Measurements from ENCODE around the gene VEZT. TPM values are rescaled to one million over a fixed set of nuclear protein-coding genes. Genes with fewer than 3 reads are reported as not detected.

Gene VEZT
- polyA plus RNA-seq, 1 of the 3 experiments (the other 2 are of a cell fraction) = 41.2 TPM

- 0 out of 2 replicates have a peak, but pooled peaks have one; percentile 31 for TF ChIP-seq MAX (IDR thresholded peaks at IDR 0.05; ENCODE audit: low read depth)
- TF ChIP-seq JUND (IDR thresholded peaks at IDR 0.05) = peak; percentile 27; the same call in 1 of the 2 replicates
- TF ChIP-seq FOXM1 (IDR thresholded peaks at IDR 0.05; ENCODE audit: low read depth) = 0 out of 2 replicates have a peak, but pooled peaks have one; percentile 51
- no peak for TF ChIP-seq YY1 (IDR thresholded peaks at IDR 0.05; ENCODE audit: low read depth)
- TF ChIP-seq POLR2AphosphoS5 (IDR thresholded peaks at IDR 0.05; ENCODE audit: low read depth, low read length) = no peak
- TF ChIP-seq ELF1 (IDR thresholded peaks at IDR 0.05) = no peak
- no peak for TF ChIP-seq RFX5 (IDR thresholded peaks at IDR 0.05; ENCODE audit: low read length)
- TF ChIP-seq USF1 (IDR thresholded peaks at IDR 0.05; ENCODE audit: borderline replicate concordance, low read depth) = no peak
- 0 out of 4 replicates have a peak, but pooled peaks of 1 of the 2 experiments have one; percentile 36 for TF ChIP-seq EP300 (IDR thresholded peaks at IDR 0.05; ENCODE audit: borderline replicate concordance in 1 of 2, low read depth in 1 of 2, low read length in 1 of 2)
- TF ChIP-seq GATA2 (CRISPR knock-in tag; IDR thresholded peaks at IDR 0.05) = no peak
- TF ChIP-seq EZH2phosphoT487 (IDR thresholded peaks at IDR 0.05; ENCODE audit: borderline replicate concordance, low read depth) = no peak
Measured at GRCh38 chr12:95182868-95183415, 34.7 kb upstream of the VEZT start (continued).

- ChIA-PET CTCF (no interaction called here), POLR2A (no interaction called here)
- Histone ChIP-seq H3F3A (replicated peaks; ENCODE audit: insufficient read depth) (peaks cover 6% of the 10 kb centered on the region), H3K27me3 (ENCODE audit: insufficient read depth) (no peaks in the 10 kb centered on the region), H3K79me2 (ENCODE audit: insufficient read depth) (no peaks in the 10 kb centered on the region), H3K36me3 (replicated peaks in 1 of 2; ENCODE audit: control insufficient read depth in 1 of 2, insufficient read depth in 2 of 2, low read length in 1 of 2) (no peaks in the 10 kb centered on the region), H4K20me1 (ENCODE audit: insufficient read depth) (no peaks in the 10 kb centered on the region), H3K4me2 (no peak overlapping the region), H3K9me3 (no peaks in the 10 kb centered on the region), H3K9me2 (no peaks in the 10 kb centered on the region), H3K27ac (ENCODE audit: low read depth in 2 of 2, low read length in 1 of 2) (no peak overlapping the region), H3K4me3 (ENCODE audit: low read depth in 2 of 2, low read length in 1 of 2) (no peak overlapping the region), H3K4me1 (ENCODE audit: control insufficient read depth in 1 of 2, insufficient read depth in 2 of 2, low read depth in 1 of 2, low read length in 1 of 2) (no peaks in the 10 kb centered on the region; a peak in 1 of 4 replicates), H3K9ac (no peak overlapping the region), H2AFZ (ENCODE audit: low read depth) (no peak overlapping the region)
- no peak for TF ChIP-seq EZH2phosphoT487 (IDR thresholded peaks at IDR 0.05; ENCODE audit: borderline replicate concordance, low read depth)
- TF ChIP-seq RXRA (IDR thresholded peaks at IDR 0.05; ENCODE audit: borderline replicate concordance, low read depth) = no peak
- no peak for TF ChIP-seq MEF2A (IDR thresholded peaks at IDR 0.05; ENCODE audit: borderline replicate concordance, low read depth)
- no peak for TF ChIP-seq RCOR1 (IDR thresholded peaks at IDR 0.05; ENCODE audit: low read length)
- no peak for TF ChIP-seq MAX (IDR thresholded peaks at IDR 0.05; ENCODE audit: low read depth)
- no peak for TF ChIP-seq TAF1 (IDR thresholded peaks at IDR 0.05; ENCODE audit: borderline replicate concordance, low read depth, low read length)
- no peak for TF ChIP-seq REST (IDR thresholded peaks at IDR 0.05; ENCODE audit: low read depth, low read length)
- TF ChIP-seq USF2 (IDR thresholded peaks at IDR 0.05; ENCODE audit: borderline replicate concordance, low read depth, low read length) = no peak
- no peak for TF ChIP-seq MXI1 (IDR thresholded peaks at IDR 0.05; ENCODE audit: low read depth, low read length)
- no peak for TF ChIP-seq SIN3A (IDR thresholded peaks at IDR 0.05; ENCODE audit: borderline replicate concordance, low read depth, low read length)
- TF ChIP-seq POLR2AphosphoS5 (IDR thresholded peaks at IDR 0.05; ENCODE audit: low read depth, low read length) = no peak
- TF ChIP-seq RFX5 (IDR thresholded peaks at IDR 0.05; ENCODE audit: low read length) = no peak
- TF ChIP-seq PBX3 (IDR thresholded peaks at IDR 0.05) = no peak
- TF ChIP-seq FOXM1 (IDR thresholded peaks at IDR 0.05; ENCODE audit: low read depth) = no peak
- TF ChIP-seq IRF3 (IDR thresholded peaks at IDR 0.05; ENCODE audit: low read depth, low read length) = no peak
- TF ChIP-seq FOXJ3 (CRISPR knock-in tag; IDR thresholded peaks at IDR 0.05) = no peak
- DNase-seq = no peak
Measured at GRCh38 chr12:95184121-95184520, 33.5 kb upstream of the VEZT start.
